Ascending aorta (tissue), 2 donors: Measurements from ENCODE around the gene NHLH1. TPM values are rescaled to one million over a fixed set of nuclear protein-coding genes. Genes with fewer than 3 reads are reported as not detected.

Source experiments
- DNase-seq, 2 donors: peaks; one replicate each; pipeline ENCODE4 v3.0.0-alpha.2; 2019; ENCODE audit warnings: low spot score in 2 of 2
- H3K27ac ChIP-seq, 2 donors: fragments of 200-600 bp; sonication (generic); one replicate each; pipeline ENCODE4 v1.5.1; 2016 to 2017; ENCODE audit warnings: mild to moderate bottlenecking in 1 of 2
- H3K27me3 ChIP-seq: fragments of 200-600 bp; sonication (generic); one replicate; pipeline ENCODE4 v1.5.1; 2017
- H3K36me3 ChIP-seq, 2 donors: fragments of 200-600 bp; sonication (generic); one replicate each; pipeline ENCODE4 v1.5.1; 2016
- H3K4me1 ChIP-seq, 2 donors: fragments of 200-600 bp; sonication (generic); one replicate each; pipeline ENCODE4 v1.5.1; 2016 to 2017; ENCODE audit warnings: mild to moderate bottlenecking in 1 of 2
- H3K4me3 ChIP-seq, 2 donors: fragments of 200-600 bp; sonication (generic); one replicate each; pipeline ENCODE4 v1.5.1; 2016 to 2017; ENCODE audit warnings: mild to moderate bottlenecking in 1 of 2
- H3K9me3 ChIP-seq, 2 donors: fragments of 200-600 bp; sonication (generic); one replicate each; pipeline ENCODE4 v1.5.1; 2016
- CTCF ChIP-seq, 3 experiments: fragments of 200-600 bp in 2 of 3; fragments of 450-650 bp in 1 of 3; sonication (generic) in 2 of 3; IDR thresholded peaks; one replicate each; pipeline ENCODE4 v1.5.1; 2016 to 2019; ENCODE audit warnings: antibody characterized with exemption in 3 of 3, mild to moderate bottlenecking in 1 of 3, moderate library complexity in 1 of 3
- intact Hi-C: fragments of 100-400 bp; cut with DNase I; formaldehyde crosslinking; loops from one replicate; pipeline ENCODE4 v1.15.1; 2023
- total RNA-seq: library from RNA; depleted of rRNA; stranded (reverse); fragments of >200 nt; gene quantifications from one replicate; pipeline ENCODE4 v1.1.0, GENCODE V29; 2016

Gene NHLH1
- total RNA-seq, 1 donor from 2014 or later, result not detected

DNA sequence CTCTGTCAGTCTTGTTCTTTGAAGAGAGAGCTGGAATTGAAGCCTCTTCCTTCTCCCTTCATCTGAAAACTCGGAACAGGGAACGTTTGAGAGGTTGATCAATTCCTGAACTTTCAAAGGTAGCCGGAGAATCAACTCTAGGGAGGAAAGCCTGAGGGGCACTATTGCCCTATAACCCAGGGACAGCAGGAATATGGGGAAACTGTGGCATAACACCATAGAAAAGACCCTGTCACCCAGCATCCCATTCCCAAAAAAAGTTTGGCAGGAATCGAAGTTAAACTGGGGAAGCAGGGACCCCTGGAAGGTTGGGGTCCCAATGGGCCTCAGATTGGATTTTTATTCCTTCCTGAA, 5.1 kb upstream of the NHLH1 start:
- Histone ChIP-seq H3K4me3 (no peak overlapping the region), H3K9me3 (no peaks in the 10 kb centered on the region), H3K36me3 (peaks cover 20 to 37% of the 10 kb centered on the region in 2 donors), H3K27me3 (no peaks in the 10 kb centered on the region), H3K4me1 (no peaks in the 10 kb centered on the region), H3K27ac (no peak overlapping the region)
- DNase-seq, result no peak
- intact Hi-C loops, result no loop called here
- no peak for TF ChIP-seq CTCF (IDR thresholded peaks at IDR 0.05)

- Histone ChIP-seq H3K36me3 (peaks cover 14 to 31% of the 10 kb centered on the region in 2 donors), H3K4me1 (no peaks in the 10 kb centered on the region), H3K4me3 (no peak overlapping the region), H3K27ac (no peak overlapping the region), H3K9me3 (no peaks in the 10 kb centered on the region), H3K27me3 (no peaks in the 10 kb centered on the region)
- intact Hi-C loops, result no loop called here
- no peak for TF ChIP-seq CTCF (IDR thresholded peaks at IDR 0.05)
- DNase-seq, result no peak
These were observed 4.5 kb upstream of the NHLH1 start for GRCh38 chr1:160362168-160362957.

DNA sequence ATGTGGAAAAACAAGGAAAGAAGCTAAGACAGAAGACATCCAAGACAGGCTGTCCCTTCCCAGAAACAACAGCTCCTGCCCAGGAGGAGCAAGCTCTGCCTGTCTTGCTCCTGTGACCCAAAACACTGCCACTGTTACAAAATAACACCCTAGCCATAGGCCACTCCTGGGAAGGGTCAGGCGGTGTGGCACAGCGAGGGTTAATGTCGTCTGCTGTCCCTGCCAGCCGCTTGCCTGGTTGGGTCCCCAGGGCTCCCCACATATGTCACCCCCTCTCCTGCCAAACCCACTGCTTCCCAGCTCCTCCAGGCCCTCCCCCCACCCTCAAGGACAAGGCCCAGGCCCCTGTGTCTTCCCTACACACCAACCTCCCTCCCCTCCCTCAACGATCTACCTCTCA, 3.9 kb upstream of the NHLH1 start:
- DNase-seq, result no peak
- Histone ChIP-seq H3K4me3 (no peak overlapping the region), H3K4me1 (no peaks in the 10 kb centered on the region), H3K27me3 (no peaks in the 10 kb centered on the region), H3K36me3 (peaks cover 8 to 24% of the 10 kb centered on the region in 2 donors), H3K9me3 (no peaks in the 10 kb centered on the region), H3K27ac (no peak overlapping the region)
- no peak for TF ChIP-seq CTCF (IDR thresholded peaks at IDR 0.05)
- intact Hi-C loops, result no loop called here

- TF ChIP-seq CTCF (IDR thresholded peaks at IDR 0.05), result no peak
- no peak for DNase-seq
- Histone ChIP-seq H3K9me3 (no peaks in the 10 kb centered on the region), H3K4me3 (no peak overlapping the region), H3K27me3 (no peaks in the 10 kb centered on the region), H3K27ac (no peak overlapping the region), H3K4me1 (no peaks in the 10 kb centered on the region), H3K36me3 (peaks cover 3 to 15% of the 10 kb centered on the region in 2 donors)
- intact Hi-C loops, result no loop called here
These were observed 2.7 kb upstream of the NHLH1 start for GRCh38 chr1:160363951-160364735.

DNA sequence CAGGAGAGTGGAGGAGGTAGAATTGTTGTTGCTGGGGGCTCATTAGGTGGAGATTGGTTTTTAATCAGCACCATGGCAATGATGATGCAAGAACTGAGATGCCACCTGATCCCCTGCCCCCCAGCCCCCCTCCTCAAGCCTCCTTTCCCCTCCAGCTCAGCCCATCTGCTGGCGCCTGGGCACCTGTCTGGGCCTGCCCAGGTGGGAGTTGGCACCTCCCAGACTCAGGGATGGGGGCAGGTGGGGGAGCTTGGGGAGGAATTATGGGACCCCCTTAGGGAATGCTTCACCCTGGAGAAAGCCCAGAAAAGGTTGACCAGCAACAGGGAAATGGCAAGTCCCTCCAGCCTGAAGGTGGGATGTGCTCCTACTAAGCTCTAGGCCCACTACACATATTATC, 1.5 kb upstream of the NHLH1 start:
- no peaks in the 10 kb centered on the region for H3K27me3 ChIP-seq
- DNase-seq, result no peak
- intact Hi-C loops, result no loop called here

More for the DNA sequence above, 1.5 kb upstream of the NHLH1 start:
- peaks cover 0 to 4% of the 10 kb centered on the region in 2 donors for H3K36me3 ChIP-seq
- no peak overlapping the region for H3K4me3 ChIP-seq
- no peaks in the 10 kb centered on the region for H3K9me3 ChIP-seq
- no peaks in the 10 kb centered on the region for H3K4me1 ChIP-seq
- H3K27ac ChIP-seq, result no peak overlapping the region
- no peak for TF ChIP-seq CTCF (IDR thresholded peaks at IDR 0.05)
